Peyer's patch (tissue), 4 donors: ENCODE data around the gene NEDD9. TPM values are rescaled to one million over a fixed set of nuclear protein-coding genes. Genes with fewer than 3 reads are reported as not detected.

ENCODE experiments used
- DNase-seq, 3 donors: peaks; one replicate each; pipeline ENCODE4 v3.0.0-alpha.2; 2017 to 2019
- H3K27ac ChIP-seq, 4 donors: fragments of 200-600 bp; sonication (generic); one replicate each; pipeline ENCODE4 v1.5.1; 2016 to 2019
- H3K27me3 ChIP-seq, 2 donors: fragments of 200-600 bp; sonication (generic); one replicate each; pipeline ENCODE4 v1.5.1; 2019
- H3K36me3 ChIP-seq, 3 donors: fragments of 200-600 bp; sonication (generic); one replicate each; pipeline ENCODE4 v1.5.1; 2016 to 2019
- H3K4me1 ChIP-seq, 4 donors: fragments of 200-600 bp; sonication (generic); one replicate each; pipeline ENCODE4 v1.5.1; 2016 to 2019
- H3K4me3 ChIP-seq, 4 donors: fragments of 200-600 bp; sonication (generic); 1 replicate in 3 of 4; 2 replicates in 1 of 4; pipeline ENCODE4 v1.5.1; 2016 to 2019; ENCODE audit warnings: mild to moderate bottlenecking in 1 of 4
- H3K9me3 ChIP-seq, 4 donors: fragments of 200-600 bp; sonication (generic); one replicate each; pipeline ENCODE4 v1.5.1; 2016 to 2019; ENCODE audit warnings: mild to moderate bottlenecking in 1 of 4
- CTCF ChIP-seq, 6 experiments: fragments of 450-650 bp in 4 of 6; fragments of 200-600 bp in 2 of 6; sonication (generic) in 1 of 6; IDR thresholded peaks; one replicate each; pipeline ENCODE4 v1.5.1; 2017 to 2019; ENCODE audit warnings: antibody characterized with exemption in 6 of 6, mild to moderate bottlenecking in 3 of 6, moderate library complexity in 1 of 6
- POLR2A ChIP-seq, 2 donors: fragments of 450-650 bp; IDR thresholded peaks; one replicate each; pipeline ENCODE4 v1.5.1; 2017; ENCODE audit warnings: antibody characterized with exemption in 2 of 2, mild to moderate bottlenecking in 2 of 2, moderate library complexity in 2 of 2
- total RNA-seq, 4 donors: library from RNA; depleted of rRNA; stranded (reverse); fragments of >200 nt; gene quantifications; one replicate each; pipeline ENCODE4 v1.1.0, GENCODE V29; 2016

The NEDD9 gene
- total RNA-seq, 4 donors from 2014 or later: 63.9 to 97.0 (median 87.5) TPM

GRCh38 chr6:11242711-11243110 is 10.2 kb upstream of the NEDD9 start:
- Histone ChIP-seq H3K4me3 (no peak overlapping the region), H3K4me1 (no peaks in the 10 kb centered on the region), H3K36me3 (no peaks in the 10 kb centered on the region), H3K27me3 (no peaks in the 10 kb centered on the region), H3K9me3 (no peaks in the 10 kb centered on the region), H3K27ac (no peak overlapping the region)
- TF ChIP-seq POLR2A (IDR thresholded peaks at IDR 0.05): no peak
- TF ChIP-seq CTCF (IDR thresholded peaks at IDR 0.05): no peak
- no peak for DNase-seq

- H3K4me1 ChIP-seq: peaks cover 0 to 2% (median 0%) of the 10 kb centered on the region in 4 donors
- H3K36me3 ChIP-seq: no peaks in the 10 kb centered on the region
- DNase-seq: no peak
- H3K4me3 ChIP-seq: no peak overlapping the region
- H3K27ac ChIP-seq: no peak overlapping the region
- H3K9me3 ChIP-seq: no peaks in the 10 kb centered on the region
- H3K27me3 ChIP-seq: no peaks in the 10 kb centered on the region
- TF ChIP-seq POLR2A (IDR thresholded peaks at IDR 0.05): no peak
- peak in 3 of 6 experiments; percentile 22 to 24 (median 23) for TF ChIP-seq CTCF (IDR thresholded peaks at IDR 0.05)
Measured at GRCh38 chr6:11241793-11242201, 9.3 kb upstream of the NEDD9 start.

- Histone ChIP-seq H3K27ac (no peak overlapping the region), H3K27me3 (no peaks in the 10 kb centered on the region), H3K9me3 (no peaks in the 10 kb centered on the region), H3K4me3 (no peak overlapping the region), H3K36me3 (no peaks in the 10 kb centered on the region), H3K4me1 (peaks cover 0 to 7% (median 0%) of the 10 kb centered on the region in 4 donors)
- no peak for DNase-seq
- TF ChIP-seq POLR2A (IDR thresholded peaks at IDR 0.05): no peak
- no peak for TF ChIP-seq CTCF (IDR thresholded peaks at IDR 0.05)
Measured at GRCh38 chr6:11241154-11241792, 8.8 kb upstream of the NEDD9 start.

GRCh38 chr6:11237956-11238355 is 5.5 kb upstream of the NEDD9 start:
- no peaks in the 10 kb centered on the region for H3K9me3 ChIP-seq
- no peak for DNase-seq
- H3K4me3 ChIP-seq: no peak overlapping the region
- no peak overlapping the region for H3K27ac ChIP-seq
- H3K4me1 ChIP-seq: peaks cover 0 to 21% (median 0%) of the 10 kb centered on the region in 4 donors
- no peaks in the 10 kb centered on the region for H3K36me3 ChIP-seq
- TF ChIP-seq CTCF (IDR thresholded peaks at IDR 0.05) (no peak), POLR2A (IDR thresholded peaks at IDR 0.05) (no peak)
- H3K27me3 ChIP-seq: no peaks in the 10 kb centered on the region

GRCh38 chr6:11237428-11237827 is 5.0 kb upstream of the NEDD9 start:
- H3K4me1 ChIP-seq: peaks cover 0 to 21% (median 0%) of the 10 kb centered on the region in 4 donors
- H3K9me3 ChIP-seq: no peaks in the 10 kb centered on the region
- DNase-seq: no peak
- no peaks in the 10 kb centered on the region for H3K27me3 ChIP-seq
- H3K4me3 ChIP-seq: no peak overlapping the region
- TF ChIP-seq CTCF (IDR thresholded peaks at IDR 0.05) (no peak), POLR2A (IDR thresholded peaks at IDR 0.05) (no peak)
- no peaks in the 10 kb centered on the region for H3K36me3 ChIP-seq
- no peak overlapping the region for H3K27ac ChIP-seq
